Prostate gland (tissue), 2 donors: Measurements from ENCODE around the gene URI1. TPM values are rescaled to one million over a fixed set of nuclear protein-coding genes. Genes with fewer than 3 reads are reported as not detected.

Experiments
- DNase-seq: peaks from one replicate; pipeline ENCODE4 v3.0.0-alpha.2; 2019; ENCODE audit warnings: low spot score
- H3K27ac ChIP-seq, 2 donors: fragments of 200-600 bp; sonication (generic); 2 replicates each; pipeline ENCODE4 v1.5.1; 2017 to 2019
- H3K27me3 ChIP-seq: fragments of 200-600 bp; sonication (generic); replicated peaks from 2 replicates; pipeline ENCODE4 v1.5.1; 2019; ENCODE audit not compliant: insufficient read depth
- H3K36me3 ChIP-seq, 2 donors: fragments of 200-600 bp; sonication (generic); 1 replicate in 1 of 2; 2 replicates in 1 of 2; pipeline versions ENCODE4 v1.5.1 to v1.8.1; 2017 to 2019
- H3K4me1 ChIP-seq: fragments of 200-600 bp; sonication (generic); replicated peaks from 2 replicates; pipeline ENCODE4 v1.5.1; 2019
- H3K4me3 ChIP-seq, 2 donors: fragments of 200-600 bp; sonication (generic); 2 replicates each; pipeline ENCODE4 v1.5.1; 2017 to 2019
- H3K9me3 ChIP-seq: fragments of 200-600 bp; sonication (generic); 2 replicates; pipeline ENCODE4 v1.5.1; 2017
- CTCF ChIP-seq, 4 experiments: fragments of 200-600 bp in 2 of 4; fragments of 450-650 bp in 2 of 4; sonication (generic) in 2 of 4; IDR thresholded peaks; 1 replicate in 3 of 4; 2 replicates in 1 of 4; pipeline ENCODE4 v1.5.1; 2016 to 2019; ENCODE audit warnings: antibody characterized with exemption in 4 of 4, mild to moderate bottlenecking in 2 of 4, moderate library complexity in 2 of 4
- POLR2A ChIP-seq: fragments of 450-650 bp; IDR thresholded peaks from one replicate; pipeline ENCODE4 v1.6.1; 2016; ENCODE audit warnings: antibody characterized with exemption, mild to moderate bottlenecking
- POLR2AphosphoS5 ChIP-seq: sonication (generic); formaldehyde crosslinking; IDR thresholded peaks from one replicate; pipeline ENCODE4 v1.6.1; 2017; ENCODE audit warnings: antibody characterized with exemption
- WGBS: methylation state at CpG from one replicate; pipeline ENCODE4 v1.1.5; 2018; 5-methylcytosine and 5-hydroxymethylcytosine counted together
- intact Hi-C: fragments of 100-400 bp; cut with DNase I; formaldehyde crosslinking; loops from one replicate; pipeline ENCODE4 v1.14.2; 2022
- total RNA-seq, 2 donors: library from RNA; depleted of rRNA; stranded (reverse); fragments of >200 nt; gene quantifications; one replicate each; pipeline ENCODE4 v1.1.0, GENCODE V29; 2016

URI1 gene
- total RNA-seq: 10 to 100 TPM; 48.2 to 71.0 TPM

- no peaks in the 10 kb centered on the region for H3K9me3 ChIP-seq
- peak within 1 kb of the TSS; percentile 58 to 72 for H3K27ac ChIP-seq
- 0% methylated on average over 51 of the region's 59 CpGs for whole genome bisulfite sequencing
- H3K27me3 ChIP-seq: no peaks in the 10 kb centered on the region
- TF ChIP-seq POLR2A (peak; percentile 64), POLR2AphosphoS5 (peak; percentile 39), CTCF (IDR thresholded peaks at IDR 0.05) (peak in 1 of 4 experiments; percentile 7)
- intact Hi-C loops: loop anchor here (5.0 kb wide), 1 partner anchor 100 kb away; no protein-coding TSS in a partner anchor
- no peaks in the 10 kb centered on the region for H3K36me3 ChIP-seq
- DNase-seq: peak; percentile 89
- peaks cover 12% of the 10 kb centered on the region for H3K4me1 ChIP-seq
- H3K4me3 ChIP-seq: peak within 1 kb of the TSS; percentile 68 to 73
These were observed at the start of gene URI1 for GRCh38 chr19:29941828-29942403. Gene URI1, plus strand, starts transcription at chr19:29942239. Its CDS starts 309 bp downstream, at chr19:29942548.

- intact Hi-C loops: no loop called here
- Histone ChIP-seq H3K9me3 (no peaks in the 10 kb centered on the region), H3K4me3 (no peak overlapping the region), H3K27me3 (no peaks in the 10 kb centered on the region), H3K27ac (no peak overlapping the region), H3K36me3 (no peaks in the 10 kb centered on the region), H3K4me1 (no peaks in the 10 kb centered on the region)
- WGBS: 72% methylated on average over 11 of the region's 11 CpGs
- TF ChIP-seq POLR2A (no peak), POLR2AphosphoS5 (no peak), CTCF (IDR thresholded peaks at IDR 0.05) (no peak)
- DNase-seq: no peak
These were observed 48.3 kb upstream of the URI1 start for GRCh38 chr19:29893606-29894284.

- TF ChIP-seq POLR2A: no peak
- TF ChIP-seq CTCF (IDR thresholded peaks at IDR 0.05): no peak
- no peak for TF ChIP-seq POLR2AphosphoS5
- 38% methylated on average over 6 of the region's 6 CpGs for WGBS
- Histone ChIP-seq H3K36me3 (no peaks in the 10 kb centered on the region), H3K27me3 (no peaks in the 10 kb centered on the region), H3K4me3 (no peak overlapping the region), H3K9me3 (no peaks in the 10 kb centered on the region), H3K27ac (no peak overlapping the region), H3K4me1 (no peaks in the 10 kb centered on the region)
- no peak for DNase-seq
- intact Hi-C loops: no loop called here
These were observed 45.2 kb upstream of the URI1 start for GRCh38 chr19:29896802-29897201.

GRCh38 chr19:29897466-29897865 is 44.6 kb upstream of the URI1 start:
- Histone ChIP-seq H3K27me3 (no peaks in the 10 kb centered on the region), H3K9me3 (no peaks in the 10 kb centered on the region), H3K4me3 (no peak overlapping the region), H3K27ac (no peak overlapping the region), H3K4me1 (no peaks in the 10 kb centered on the region), H3K36me3 (no peaks in the 10 kb centered on the region)
- intact Hi-C loops: no loop called here
- WGBS: 48% methylated on average over 3 of the region's 3 CpGs
- TF ChIP-seq CTCF (IDR thresholded peaks at IDR 0.05) (no peak), POLR2AphosphoS5 (no peak), POLR2A (no peak)
- no peak for DNase-seq

- TF ChIP-seq CTCF (IDR thresholded peaks at IDR 0.05) (no peak), POLR2AphosphoS5 (no peak), POLR2A (no peak)
These were observed 38.0 kb upstream of the URI1 start for GRCh38 chr19:29904017-29904416.

More at GRCh38 chr19:29904017-29904416, 38.0 kb upstream of the URI1 start:
- H3K4me3 ChIP-seq: no peak overlapping the region
- no peaks in the 10 kb centered on the region for H3K9me3 ChIP-seq
- no peak for DNase-seq
- H3K27ac ChIP-seq: no peak overlapping the region
- WGBS: 82% methylated on average over 2 of the region's 2 CpGs
- no peaks in the 10 kb centered on the region for H3K4me1 ChIP-seq
- no peaks in the 10 kb centered on the region for H3K36me3 ChIP-seq
- intact Hi-C loops: no loop called here
- no peaks in the 10 kb centered on the region for H3K27me3 ChIP-seq
